ENCODE data around the gene SAYSD1.

Gene SAYSD1

DNA sequence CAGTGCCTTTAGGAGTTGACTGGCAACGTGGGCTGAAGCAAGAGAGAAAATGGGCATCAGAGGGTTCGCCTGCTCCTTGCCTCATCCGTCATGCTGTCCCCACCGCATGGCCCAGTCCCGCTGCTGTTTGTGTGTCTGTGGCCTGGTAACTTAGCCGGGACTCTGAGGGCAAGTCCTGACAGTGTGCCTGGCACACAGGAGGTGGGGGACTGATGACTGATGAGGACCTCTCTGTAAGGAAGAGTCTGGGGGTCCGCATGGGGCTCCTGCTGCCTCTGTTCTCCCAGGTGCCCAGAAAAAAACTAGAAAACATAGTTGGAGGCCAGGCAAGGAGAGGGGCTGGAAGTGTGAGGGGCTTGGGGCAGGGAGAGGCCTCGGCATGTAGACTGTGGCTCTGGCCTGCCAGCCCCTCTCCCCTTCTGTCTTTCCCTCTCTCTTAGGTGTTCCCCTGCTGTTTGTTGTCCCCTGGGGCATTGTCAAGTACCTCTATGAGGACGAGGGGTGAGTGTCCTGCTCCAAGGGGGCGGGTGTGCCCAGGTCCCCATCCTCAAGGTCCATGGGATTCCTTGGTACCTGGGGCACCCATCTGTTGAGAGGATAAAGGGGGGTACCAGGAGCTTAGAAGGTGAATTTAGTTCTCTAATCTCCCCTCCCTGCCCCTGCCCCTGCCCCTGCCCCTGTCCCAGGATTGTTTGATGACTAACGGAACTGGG, 36.9 kb downstream of the SAYSD1 start:
- FAIRE-seq = no peak

DNA sequence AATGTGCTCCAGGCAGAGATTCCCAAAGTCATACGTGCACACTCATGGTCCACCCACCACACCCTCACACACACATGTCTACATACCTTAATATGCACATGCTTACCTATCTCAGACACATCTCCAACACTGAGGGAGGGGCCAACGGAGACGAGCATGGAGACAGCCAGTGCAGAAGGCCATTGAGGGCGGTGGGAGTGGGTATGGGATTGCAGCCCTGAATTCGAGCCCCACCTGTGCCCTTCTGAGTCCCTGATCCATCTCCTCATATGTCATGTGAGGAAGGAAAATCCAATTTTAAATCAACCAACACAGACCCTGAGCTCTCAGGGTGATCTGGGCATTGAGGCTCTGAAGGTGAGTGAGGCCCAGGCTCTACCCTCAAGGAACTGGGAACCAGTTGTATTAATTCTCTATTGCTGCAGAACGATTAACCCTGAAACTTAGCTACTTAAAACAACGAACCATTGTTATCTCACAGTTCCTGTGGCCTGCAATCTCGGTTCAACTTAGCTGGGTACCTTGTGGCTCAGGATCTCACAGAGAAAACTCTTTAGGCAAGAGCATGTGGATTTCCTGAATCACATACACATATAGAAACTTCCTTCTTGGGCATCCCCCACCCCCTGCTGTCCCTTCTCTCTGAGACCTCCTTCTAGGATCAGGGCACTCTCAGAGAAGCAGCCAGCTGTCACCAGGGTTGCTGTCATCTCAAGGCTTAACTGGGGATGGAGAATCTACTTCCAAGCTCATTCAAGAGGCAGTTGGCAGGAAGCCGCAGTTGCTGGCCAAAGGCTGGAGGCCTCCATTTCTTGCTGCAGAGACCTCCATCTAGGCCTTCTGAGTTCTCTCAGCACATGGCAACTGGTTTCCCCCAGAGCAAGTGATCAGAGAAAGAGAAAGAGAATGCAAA, 38.1 kb downstream of the SAYSD1 start:
- FAIRE-seq = no peak

DNA sequence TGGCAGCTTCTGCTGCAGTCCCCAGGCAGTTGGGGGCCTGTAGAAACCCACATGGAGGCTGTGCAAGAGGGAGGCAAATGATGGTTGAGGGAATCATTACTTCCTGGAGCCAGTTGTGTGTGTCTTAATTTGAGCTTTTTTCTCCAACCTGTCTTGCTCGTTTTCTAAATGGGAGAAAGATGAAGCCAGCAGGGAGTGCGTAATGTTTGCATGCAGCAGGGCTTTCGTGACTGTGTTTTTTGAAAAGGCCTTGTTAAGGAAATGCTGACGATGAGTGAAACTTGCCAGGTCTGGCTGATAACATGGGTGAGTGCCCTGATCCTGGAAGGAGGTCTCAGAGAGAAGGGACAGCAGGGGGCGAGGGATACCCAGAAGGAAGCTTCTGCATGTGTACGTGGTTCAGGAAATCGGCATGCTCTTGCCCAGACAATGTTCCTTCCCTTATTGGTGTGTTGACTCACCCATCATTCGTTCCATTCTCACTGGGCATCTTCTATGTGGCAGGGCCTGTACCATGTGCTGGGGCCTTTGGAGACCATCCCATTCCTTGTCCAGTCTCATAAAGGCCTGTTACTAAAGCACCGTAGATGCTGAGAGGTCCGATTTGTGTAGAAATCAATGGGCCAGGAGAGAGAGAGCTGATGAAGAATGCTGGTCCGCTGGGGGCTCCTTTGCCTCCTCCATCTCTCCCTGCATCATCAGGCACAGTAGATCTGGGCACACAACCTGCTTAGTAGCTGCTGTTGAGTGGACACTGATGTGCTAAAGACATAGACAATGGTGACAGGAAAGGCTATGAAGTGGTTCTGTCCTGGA, 39.0 kb downstream of the SAYSD1 start:
- FAIRE-seq = no peak

DNA sequence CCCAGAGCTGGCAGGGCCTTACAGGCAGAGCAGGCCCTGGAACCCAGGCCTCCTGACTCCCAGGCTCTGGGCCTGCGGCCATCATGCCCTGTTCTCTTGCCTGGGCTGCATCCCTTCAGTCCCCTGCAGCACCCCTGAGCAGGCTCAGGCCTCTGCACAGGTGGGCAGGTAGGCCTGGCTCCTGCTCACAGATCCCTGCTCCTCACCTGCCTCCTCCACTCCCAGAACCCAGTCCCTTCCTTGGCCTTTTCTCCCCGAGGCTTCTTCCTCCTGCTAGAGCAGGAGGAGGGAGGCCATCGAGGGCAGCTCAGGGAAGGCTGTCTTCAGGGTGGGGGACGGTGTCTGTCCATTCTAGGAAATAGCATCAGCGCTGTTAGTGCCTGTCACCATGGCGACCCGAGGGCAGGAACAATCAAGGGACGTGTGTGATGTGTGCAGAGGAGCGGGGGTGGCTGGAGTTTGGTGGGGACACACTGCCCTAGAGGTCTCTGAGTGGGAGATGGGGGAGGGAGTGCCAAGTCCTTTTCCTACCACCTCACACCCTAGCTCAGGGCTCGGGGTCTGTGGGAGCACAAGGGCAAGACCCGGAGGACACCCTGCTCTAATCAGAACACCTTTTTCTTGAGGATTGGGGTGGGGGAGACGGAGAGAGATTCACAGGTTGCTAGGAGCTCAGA, 39.8 kb downstream of the SAYSD1 start:
- no peak for FAIRE-seq

- FAIRE-seq = no peak
Observed at GRCh38 chr6:39074486-39074885, 40.5 kb downstream of the SAYSD1 start.

DNA sequence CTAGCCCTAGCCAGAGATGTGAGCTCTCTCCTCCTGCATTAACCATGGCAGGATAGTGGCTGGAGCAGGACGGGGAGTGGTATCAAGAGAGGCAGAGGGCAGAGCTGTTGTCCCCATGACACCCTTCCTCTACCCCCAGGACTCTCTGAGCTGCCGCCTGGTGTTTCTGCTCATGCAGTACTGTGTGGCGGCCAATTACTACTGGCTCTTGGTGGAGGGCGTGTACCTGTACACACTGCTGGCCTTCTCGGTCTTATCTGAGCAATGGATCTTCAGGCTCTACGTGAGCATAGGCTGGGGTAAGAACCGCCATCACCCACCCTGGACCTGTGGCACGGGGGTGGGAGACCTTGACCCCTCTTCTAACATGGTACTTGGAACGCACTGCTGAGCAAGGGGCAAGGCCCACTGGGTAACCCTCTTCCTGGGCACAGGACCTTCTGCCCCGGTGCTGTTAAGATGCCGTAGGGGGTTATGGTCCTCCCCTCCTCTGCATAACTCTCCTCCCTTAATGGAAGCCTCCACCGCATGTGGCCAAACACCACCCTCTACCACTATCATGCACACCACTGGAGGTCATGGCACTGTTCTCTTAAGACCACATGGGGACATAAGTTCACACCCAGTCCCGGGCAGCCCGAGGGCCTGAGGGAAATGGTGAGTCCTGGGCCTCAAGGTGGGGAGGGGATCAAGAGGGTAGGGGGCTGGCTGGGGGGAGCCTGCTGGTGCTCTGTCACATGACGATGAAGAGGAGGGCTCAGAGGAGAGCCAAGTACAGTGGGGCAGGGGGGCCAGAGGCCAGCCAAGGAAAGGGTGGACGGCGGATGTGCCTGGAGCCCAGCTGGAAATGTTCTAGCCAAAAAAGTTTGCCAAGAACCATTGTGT, 41.3 kb downstream of the SAYSD1 start:
- no peak for FAIRE-seq

GRCh38 chr6:39072830-39073229, 42.2 kb downstream of the SAYSD1 start:
- no peak for FAIRE-seq

- FAIRE-seq = no peak
Observed at GRCh38 chr6:39068391-39068790, 46.6 kb downstream of the SAYSD1 start.

DNA sequence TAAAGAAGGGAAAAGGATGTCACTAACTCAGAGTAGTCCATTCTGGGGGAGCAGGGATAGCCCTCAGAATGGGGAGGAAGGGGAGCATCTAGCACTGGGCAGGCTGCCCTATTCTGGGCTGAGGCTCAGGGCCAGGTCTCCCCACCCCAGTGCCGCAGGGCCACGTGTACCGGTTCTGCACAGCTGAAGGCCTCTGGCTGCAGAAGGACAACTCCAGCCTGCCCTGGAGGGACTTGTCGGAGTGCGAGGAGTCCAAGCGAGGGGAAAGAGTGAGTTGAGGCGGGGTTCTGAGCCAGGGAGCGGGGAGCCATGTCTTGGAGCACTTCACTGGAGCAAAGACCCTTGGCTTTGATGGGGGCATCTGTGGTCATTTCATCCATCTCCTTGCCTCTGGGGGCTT, 49.4 kb downstream of the SAYSD1 start:
- FAIRE-seq = no peak

DNA sequence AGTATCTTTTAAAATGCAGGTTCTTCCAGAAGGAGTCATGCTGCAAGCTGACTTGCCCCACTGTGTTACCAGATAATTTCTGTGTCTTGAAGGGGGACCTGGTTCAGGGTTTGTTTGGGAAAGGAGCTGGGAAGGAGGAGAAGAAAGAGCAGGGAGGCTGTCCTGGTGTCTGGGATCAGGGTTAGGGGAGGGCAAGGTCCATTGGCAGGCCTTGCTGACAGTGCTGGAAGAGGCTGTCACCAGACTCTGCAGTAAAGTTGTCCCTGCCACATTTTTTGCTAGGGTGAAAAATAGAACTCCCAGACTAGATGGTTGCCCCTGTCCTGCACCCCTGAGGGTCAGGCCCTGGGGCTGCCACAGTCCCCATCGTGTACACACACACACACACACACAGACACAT, 51.5 kb downstream of the SAYSD1 start:
- FAIRE-seq = no peak

DNA sequence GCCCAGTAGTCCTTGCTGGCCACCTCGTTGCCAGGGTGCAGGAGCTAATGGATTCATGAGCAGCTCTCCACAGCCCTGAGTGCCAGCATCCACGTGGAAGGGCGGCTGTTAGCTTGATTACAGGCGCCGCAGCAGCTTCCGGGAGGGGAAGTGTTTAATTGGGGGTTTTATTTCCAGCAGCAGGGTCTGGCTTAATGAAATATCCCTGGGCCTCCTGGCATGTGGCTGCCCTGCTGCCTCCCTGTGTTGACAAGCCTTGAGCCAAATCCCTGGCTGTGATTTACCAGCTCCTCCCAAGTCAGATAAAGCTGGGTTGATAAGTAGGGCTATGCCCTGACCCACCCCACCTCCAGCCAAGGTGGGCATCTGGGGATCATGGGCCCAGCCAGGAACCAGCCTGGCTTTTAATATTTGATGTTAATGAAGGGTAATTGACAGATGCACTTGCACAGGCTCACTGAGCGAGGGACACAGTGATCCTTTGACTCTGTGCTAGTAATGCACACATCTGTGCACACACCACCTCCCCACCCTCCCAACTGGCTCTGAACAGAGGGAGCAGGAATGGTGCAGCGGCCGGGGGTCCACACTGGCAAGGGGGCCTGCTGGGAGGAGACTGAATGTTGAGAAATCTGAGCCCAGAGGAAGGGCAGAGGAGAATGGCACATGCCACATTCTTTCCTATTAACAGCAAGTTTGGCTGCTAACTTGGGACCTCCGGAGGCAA, 52.8 kb downstream of the SAYSD1 start:
- no peak for FAIRE-seq

GRCh38 chr6:39061588-39061987, 53.4 kb downstream of the SAYSD1 start:
- FAIRE-seq = no peak

DNA sequence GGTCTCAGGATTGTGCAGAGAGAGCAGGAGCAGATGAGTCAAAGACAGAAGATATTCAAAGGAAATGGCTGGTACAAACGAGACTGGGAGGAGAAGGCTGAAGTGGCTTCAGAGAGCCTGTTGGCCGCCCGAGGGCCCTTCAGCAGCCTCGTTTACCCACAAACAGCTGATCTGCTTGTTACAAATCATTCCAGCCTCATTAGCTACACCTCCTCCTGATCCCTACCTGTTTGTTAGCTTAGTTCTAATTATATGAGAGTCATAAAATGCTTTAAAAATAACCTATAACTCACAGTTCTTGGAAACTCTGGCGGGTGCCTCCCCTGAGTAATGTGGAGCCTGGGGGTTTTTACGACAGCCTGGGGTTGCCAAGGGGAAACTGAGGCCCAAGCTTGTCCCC, 53.8 kb downstream of the SAYSD1 start:
- FAIRE-seq = no peak

DNA sequence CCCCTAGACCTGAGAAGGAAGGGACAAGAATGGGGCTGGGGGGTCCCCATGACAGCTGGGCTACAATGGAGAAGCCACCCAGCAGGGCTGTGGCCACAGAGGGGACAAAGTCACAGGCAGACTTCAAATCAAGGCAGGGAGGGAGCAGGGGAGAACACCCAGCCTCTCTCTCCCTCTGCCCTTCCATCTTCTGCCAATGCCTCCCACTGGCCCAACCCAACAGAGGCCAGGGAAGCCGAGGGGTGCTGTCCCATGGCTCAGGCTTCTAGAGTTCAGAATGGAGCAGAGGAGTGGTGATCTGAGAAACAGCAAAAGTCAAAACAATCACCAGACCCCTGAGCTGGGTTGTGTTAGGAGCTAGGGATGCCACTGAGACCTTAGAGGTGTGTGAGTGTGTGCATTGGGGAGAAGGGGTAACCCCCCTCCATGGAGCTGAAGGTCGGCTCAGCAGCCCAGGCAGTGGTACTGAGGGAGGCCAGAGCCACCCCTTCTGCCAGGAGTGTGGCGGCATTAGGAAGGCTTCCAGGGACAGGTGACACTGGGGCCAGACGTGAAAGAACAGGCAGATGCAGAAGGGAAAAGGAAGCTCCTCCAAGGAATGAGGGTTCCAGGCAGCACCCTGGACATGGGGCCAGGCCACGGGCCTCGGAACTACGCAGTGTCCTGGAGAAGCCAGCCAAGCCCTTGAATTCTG, 54.4 kb downstream of the SAYSD1 start:
- FAIRE-seq = no peak

DNA sequence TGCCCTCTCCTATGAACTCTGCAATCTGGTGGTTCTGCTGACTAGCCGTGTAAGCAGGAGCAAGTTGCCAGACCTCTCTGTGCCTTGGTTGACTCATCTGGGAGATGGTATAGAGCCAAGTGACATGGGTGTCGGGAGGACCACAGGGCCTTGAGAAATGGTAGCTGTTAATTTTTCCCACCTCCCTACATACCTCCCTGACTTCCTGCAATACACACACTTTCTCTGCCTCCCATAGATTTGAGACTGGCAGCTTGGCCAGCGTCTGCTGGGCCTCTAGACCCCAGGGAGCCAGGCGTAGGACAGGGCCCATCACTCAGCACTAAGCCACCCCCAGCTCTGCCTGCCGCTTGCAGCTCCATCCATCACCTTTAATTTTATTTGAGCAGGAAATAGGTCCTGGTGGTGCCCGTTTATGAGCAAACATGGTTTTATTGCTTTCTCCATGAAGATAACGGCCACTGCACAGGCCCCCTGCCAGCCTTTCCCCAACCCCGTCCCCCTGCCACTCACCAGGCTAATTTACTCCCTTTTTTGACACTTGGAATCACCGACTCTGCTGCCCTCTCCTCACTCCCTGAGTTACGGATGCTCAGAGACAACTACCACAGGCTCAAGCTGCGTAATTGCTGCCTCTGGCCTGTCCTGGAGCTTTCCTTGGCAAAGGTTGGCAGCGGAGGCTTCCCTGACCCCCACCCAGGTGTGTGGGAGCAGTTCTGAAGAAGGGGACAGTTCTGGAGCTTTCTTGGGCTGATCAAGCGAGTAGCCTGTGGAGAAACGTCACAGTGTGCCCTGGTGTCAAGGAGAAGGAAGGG, 55.3 kb downstream of the SAYSD1 start:
- no peak for FAIRE-seq

- FAIRE-seq = no peak
Observed at GRCh38 chr6:39058471-39059147, 56.4 kb downstream of the SAYSD1 start.

DNA sequence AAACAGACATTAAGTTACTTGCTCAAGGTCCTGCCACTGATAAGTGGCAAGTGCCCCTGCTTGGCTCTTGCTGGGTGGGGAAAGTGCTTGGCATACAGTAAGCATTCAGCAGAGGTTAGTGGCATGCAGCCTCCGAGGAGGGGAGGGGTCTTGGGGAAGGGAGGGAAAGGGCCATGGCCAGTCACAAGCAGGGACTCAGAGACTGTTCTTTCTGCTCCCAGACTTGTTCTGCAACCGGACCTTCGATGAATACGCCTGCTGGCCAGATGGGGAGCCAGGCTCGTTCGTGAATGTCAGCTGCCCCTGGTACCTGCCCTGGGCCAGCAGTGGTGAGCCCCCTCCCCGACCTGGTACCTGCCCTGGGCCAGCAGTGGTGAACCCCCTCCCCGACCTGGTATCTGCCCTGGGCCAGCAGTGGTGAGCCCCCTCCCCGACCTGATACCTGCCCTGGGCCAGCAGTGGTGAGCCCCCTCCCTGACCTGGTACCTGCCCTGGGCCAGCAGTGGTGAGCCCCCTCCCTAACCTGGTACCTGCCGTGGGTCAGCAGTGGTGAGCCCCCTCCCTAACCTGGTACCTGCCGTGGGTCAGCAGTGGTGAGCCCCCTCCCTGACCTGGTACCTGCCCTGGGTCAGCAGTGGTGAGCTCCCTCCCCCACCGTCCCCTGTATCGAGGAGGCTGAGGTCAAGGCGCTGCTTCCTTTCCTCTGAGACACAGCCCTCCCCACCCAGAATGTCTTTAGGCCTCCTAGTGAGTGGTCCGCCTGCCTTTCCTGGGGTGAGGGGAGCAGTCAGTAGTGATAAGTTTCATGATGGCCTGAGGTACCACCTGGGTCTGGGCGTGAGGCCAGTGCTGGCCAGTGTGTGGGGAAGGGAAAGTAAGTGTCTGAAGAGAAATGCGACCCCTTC, 57.5 kb downstream of the SAYSD1 start:
- no peak for FAIRE-seq

GRCh38 chr6:39056681-39057080, 58.3 kb downstream of the SAYSD1 start:
- FAIRE-seq = no peak
